ENCODE data around the gene FAM53A.

- TF ChIP-seq EZH2 (IDR thresholded peaks at IDR 0.05) = no peak
- TF ChIP-seq POLR2AphosphoS5 (IDR thresholded peaks at IDR 0.05; ENCODE audit: borderline replicate concordance, low read depth, low read length) = no peak
Measured at GRCh38 chr4:1675136-1675801, 8.8 kb downstream of the FAM53A start.

Data from SK-N-MC (cell line).